H9 (cell line): ENCODE data around the gene ITPR2. TPM values are rescaled to one million over a fixed set of nuclear protein-coding genes. Genes with fewer than 3 reads are reported as not detected.

Experiments used
- DNase-seq: peaks from one replicate; pipeline ENCODE4 v3.0.0-alpha.2; 2017
- H2AFZ ChIP-seq: one replicate; pipeline ENCODE4 v1.6.1; 2013; ENCODE audit warnings: mild to moderate bottlenecking, low read length, control low read depth, moderate library complexity
- H2AK5ac ChIP-seq: 2 replicates; pipeline ENCODE4 v1.6.1; 2013; ENCODE audit warnings: low read length, control low read depth, mixed read lengths; ENCODE audit not compliant: insufficient read length
- H2BK120ac ChIP-seq: one replicate; pipeline ENCODE4 v1.6.1; 2013; ENCODE audit warnings: low read depth, mild to moderate bottlenecking, low read length, control low read depth, inconsistent platforms; ENCODE audit not compliant: poor library complexity, severe bottlenecking
- H2BK12ac ChIP-seq: 2 replicates; pipeline ENCODE4 v1.6.1; 2013; ENCODE audit warnings: low read length, control low read depth, mixed read lengths, low read depth; ENCODE audit not compliant: insufficient read length
- H2BK15ac ChIP-seq: 2 replicates; pipeline ENCODE4 v1.6.1; 2013; ENCODE audit warnings: low read depth, low read length, control low read depth
- H2BK20ac ChIP-seq: one replicate; pipeline ENCODE4 v1.6.1; 2013; ENCODE audit warnings: low read depth, mild to moderate bottlenecking, low read length, control low read depth, inconsistent platforms; ENCODE audit not compliant: poor library complexity, severe bottlenecking
- H2BK5ac ChIP-seq: 2 replicates; pipeline ENCODE4 v1.6.1; 2013; ENCODE audit warnings: low read length, control low read depth, mixed read lengths; ENCODE audit not compliant: insufficient read length
- H3K14ac ChIP-seq: 2 replicates; pipeline ENCODE4 v1.6.1; 2013; ENCODE audit warnings: low read length, control low read depth; ENCODE audit not compliant: insufficient read depth
- H3K18ac ChIP-seq: 2 replicates; pipeline ENCODE4 v1.6.1; 2013; ENCODE audit warnings: low read depth, mild to moderate bottlenecking, mixed read lengths, low read length, control low read depth; ENCODE audit not compliant: insufficient read length
- H3K23ac ChIP-seq: 2 replicates; pipeline ENCODE4 v1.6.1; 2013; ENCODE audit warnings: low read length, control low read depth, mixed read lengths, low read depth; ENCODE audit not compliant: insufficient read length
- H3K23me2 ChIP-seq: 2 replicates; pipeline ENCODE4 v1.6.1; 2013; ENCODE audit warnings: low read depth, mild to moderate bottlenecking, mixed read lengths, low read length, control low read depth; ENCODE audit not compliant: insufficient read length, poor library complexity, severe bottlenecking
- H3K27ac ChIP-seq: 2 replicates; pipeline ENCODE4 v1.5.1; 2013; ENCODE audit warnings: low read length, control low read depth, mixed read lengths, low read depth; ENCODE audit not compliant: insufficient read length
- H3K27me3 ChIP-seq: 2 replicates; pipeline ENCODE4 v1.6.1; 2013; ENCODE audit warnings: low read length, control low read depth, inconsistent platforms; ENCODE audit not compliant: insufficient read depth
- H3K4ac ChIP-seq: 2 replicates; pipeline ENCODE4 v1.6.1; 2013; ENCODE audit warnings: low read depth, mild to moderate bottlenecking, control low read depth, inconsistent platforms, low read length, moderate library complexity
- H3K4me1 ChIP-seq: 2 replicates; pipeline ENCODE4 v1.6.1; 2013; ENCODE audit warnings: low read length, control low read depth, inconsistent platforms; ENCODE audit not compliant: insufficient read depth
- H3K4me2 ChIP-seq: 2 replicates; pipeline ENCODE4 v1.6.1; 2013; ENCODE audit warnings: low read length, control low read depth, mixed read lengths; ENCODE audit not compliant: insufficient read length, insufficient read depth
- H3K56ac ChIP-seq: 2 replicates; pipeline ENCODE4 v1.6.1; 2013; ENCODE audit warnings: low read depth, mild to moderate bottlenecking, mixed read lengths, low read length, control low read depth; ENCODE audit not compliant: insufficient read length
- H3K79me1 ChIP-seq: 2 replicates; pipeline ENCODE4 v1.6.1; 2013; ENCODE audit warnings: low read depth, mild to moderate bottlenecking, moderate library complexity, low read length, control low read depth, inconsistent platforms; ENCODE audit not compliant: insufficient read depth, poor library complexity, severe bottlenecking
- H3K79me2 ChIP-seq: 2 replicates; pipeline ENCODE4 v1.6.1; 2013; ENCODE audit warnings: low read length, control low read depth, inconsistent platforms; ENCODE audit not compliant: insufficient read depth
- H3K9ac ChIP-seq: 2 replicates; pipeline ENCODE4 v1.6.1; 2013; ENCODE audit warnings: low read length, control low read depth, mixed read lengths; ENCODE audit not compliant: insufficient read length; ENCODE audit errors: extremely low read depth
- H3K9me3 ChIP-seq: one replicate; pipeline ENCODE4 v1.6.1; 2013; ENCODE audit warnings: low read depth, low read length, inconsistent platforms; ENCODE audit not compliant: control insufficient read depth
- H3T11ph ChIP-seq: one replicate; pipeline ENCODE4 v1.6.1; 2013; ENCODE audit warnings: mild to moderate bottlenecking, low read length, control low read depth, inconsistent platforms
- H4K20me1 ChIP-seq: one replicate; pipeline ENCODE4 v1.6.1; 2013; ENCODE audit not compliant: control insufficient read depth, insufficient read length, insufficient read depth
- H4K5ac ChIP-seq: 2 replicates; pipeline ENCODE4 v1.6.1; 2013; ENCODE audit warnings: low read depth, mild to moderate bottlenecking, mixed read lengths, low read length, control low read depth; ENCODE audit not compliant: insufficient read length
- H4K8ac ChIP-seq: replicated peaks from 2 replicates; pipeline ENCODE4 v1.6.1; 2013; ENCODE audit warnings: low read length, control low read depth, mixed read lengths, low read depth; ENCODE audit not compliant: insufficient read length
- H4K91ac ChIP-seq: 2 replicates; pipeline ENCODE4 v1.6.1; 2013; ENCODE audit warnings: low read depth, mild to moderate bottlenecking, moderate library complexity, mixed read lengths, low read length, control low read depth; ENCODE audit not compliant: insufficient read length
- H3K27ac Mint-ChIP-seq, 3 experiments: 2 replicates in 2 of 3; 3 replicates in 1 of 3; pipeline ENCODE4 v1.8.0; 2020 to 2021; ENCODE audit warnings: mixed read lengths in 3 of 3, mild to moderate bottlenecking in 1 of 3, moderate library complexity in 1 of 3
- H3K27me3 Mint-ChIP-seq: 2 replicates; pipeline ENCODE4 v1.8.0; 2021; ENCODE audit warnings: low read depth, mild to moderate bottlenecking, moderate library complexity, mixed read lengths
- H3K36me3 Mint-ChIP-seq, 3 experiments: 2 replicates in 2 of 3; 3 replicates in 1 of 3; pipeline ENCODE4 v1.8.0; 2020 to 2021; ENCODE audit warnings: low read depth in 3 of 3, mixed read lengths in 3 of 3; ENCODE audit not compliant: insufficient read depth in 1 of 3
- H3K4me1 Mint-ChIP-seq, 2 experiments: 2 replicates each; pipeline ENCODE4 v1.8.0; 2020; ENCODE audit warnings: mixed read lengths in 2 of 2
- H3K4me3 Mint-ChIP-seq, 2 experiments: 2 replicates in 1 of 2; 3 replicates in 1 of 2; pipeline ENCODE4 v1.8.0; 2020 to 2021; ENCODE audit warnings: mild to moderate bottlenecking in 2 of 2, mixed read lengths in 2 of 2, moderate library complexity in 1 of 2
- H3K9me3 Mint-ChIP-seq, 2 experiments: 2 replicates in 1 of 2; 3 replicates in 1 of 2; pipeline ENCODE4 v1.8.0; 2020; ENCODE audit warnings: mild to moderate bottlenecking in 2 of 2, mixed read lengths in 2 of 2, moderate library complexity in 1 of 2
- CTCF ChIP-seq: fragments of 200-600 bp; sonication (generic); conservative IDR thresholded peaks from 3 replicates; pipeline ENCODE4 v1.8.0; 2021; ENCODE audit warnings: antibody characterized with exemption, mild to moderate bottlenecking
- WGBS: extraction: QIAGEN DNeasy Blood & Tissue Kit; methylation state at CpG from one replicate; pipeline ENCODE4 v1.1.7; 2013; ENCODE audit warnings: missing lambda C conversion rate, low lambda C conversion rate, mixed read lengths; ENCODE audit not compliant: insufficient read length; ENCODE audit errors: extremely low coverage; 5-methylcytosine and 5-hydroxymethylcytosine counted together
- total RNA-seq: library from RNA; stranded (reverse); gene quantifications from 2 replicates; pipeline ENCODE4 v1.2.1, GENCODE V29; 2021

ITPR2 gene
- total RNA-seq, 1 experiment from 2014 or later: 14.8 TPM

- H3K14ac ChIP-seq: no peak overlapping the region
- H3K4me1 Mint-ChIP-seq: peaks cover 4 to 11% of the 10 kb centered on the region in 2 experiments; a peak in 1 of 4 replicates
- no peak overlapping the region for H2BK12ac ChIP-seq
- H2AFZ ChIP-seq: no peak overlapping the region
- no peak for TF ChIP-seq CTCF
- H3K79me2 ChIP-seq: no peaks in the 10 kb centered on the region
- H3K4me2 ChIP-seq: no peak overlapping the region
- no peak overlapping the region for H4K5ac ChIP-seq
- H3K4ac ChIP-seq: no peak overlapping the region
- H2BK5ac ChIP-seq: no peak overlapping the region
- H3K4me1 ChIP-seq: peaks cover 7% of the 10 kb centered on the region; the same call in 1 of the 2 replicates
- H3K56ac ChIP-seq: no peak overlapping the region
- H3K9ac ChIP-seq: no peak overlapping the region
- H3K23me2 ChIP-seq: no peaks in the 10 kb centered on the region
- H2BK120ac ChIP-seq: no peak overlapping the region
- no peak overlapping the region for H3K18ac ChIP-seq
- H4K8ac ChIP-seq: no peak overlapping the region
- no peaks in the 10 kb centered on the region for H4K20me1 ChIP-seq
- no peak overlapping the region for H3K4me3 Mint-ChIP-seq
- no peaks in the 10 kb centered on the region for H3K27me3 ChIP-seq
- no peak overlapping the region for H3K23ac ChIP-seq
- H2AK5ac ChIP-seq: no peak overlapping the region
- H2BK15ac ChIP-seq: no peak overlapping the region
- no peaks in the 10 kb centered on the region for H3K9me3 Mint-ChIP-seq
- DNase-seq: no peak
- no peak overlapping the region for H3K27ac Mint-ChIP-seq
- no peaks in the 10 kb centered on the region for H3K27me3 Mint-ChIP-seq
- no CpG with 5 or more reads among the region's 5 CpGs for WGBS
- H3K36me3 Mint-ChIP-seq: peaks cover 0 to 7% (median 0%) of the 10 kb centered on the region in 3 experiments; a peak in 4 of 7 replicates
- no peak overlapping the region for H3K27ac ChIP-seq
- no peak overlapping the region for H4K91ac ChIP-seq
- no peak overlapping the region for H3T11ph ChIP-seq
- H2BK20ac ChIP-seq: no peak overlapping the region
- H3K79me1 ChIP-seq: no peaks in the 10 kb centered on the region
- H3K9me3 ChIP-seq: no peaks in the 10 kb centered on the region
These were observed 62.5 kb downstream of the ITPR2 start for GRCh38 chr12:26770239-26771070.
